Measurements from ENCODE around the gene ZBTB42.
"Not testable (repeated sequence)": the region's sequence is repeated elsewhere in the genome, so short reads cannot be mapped to it uniquely, and the experiment has no call there.

ZBTB42 gene

DNA sequence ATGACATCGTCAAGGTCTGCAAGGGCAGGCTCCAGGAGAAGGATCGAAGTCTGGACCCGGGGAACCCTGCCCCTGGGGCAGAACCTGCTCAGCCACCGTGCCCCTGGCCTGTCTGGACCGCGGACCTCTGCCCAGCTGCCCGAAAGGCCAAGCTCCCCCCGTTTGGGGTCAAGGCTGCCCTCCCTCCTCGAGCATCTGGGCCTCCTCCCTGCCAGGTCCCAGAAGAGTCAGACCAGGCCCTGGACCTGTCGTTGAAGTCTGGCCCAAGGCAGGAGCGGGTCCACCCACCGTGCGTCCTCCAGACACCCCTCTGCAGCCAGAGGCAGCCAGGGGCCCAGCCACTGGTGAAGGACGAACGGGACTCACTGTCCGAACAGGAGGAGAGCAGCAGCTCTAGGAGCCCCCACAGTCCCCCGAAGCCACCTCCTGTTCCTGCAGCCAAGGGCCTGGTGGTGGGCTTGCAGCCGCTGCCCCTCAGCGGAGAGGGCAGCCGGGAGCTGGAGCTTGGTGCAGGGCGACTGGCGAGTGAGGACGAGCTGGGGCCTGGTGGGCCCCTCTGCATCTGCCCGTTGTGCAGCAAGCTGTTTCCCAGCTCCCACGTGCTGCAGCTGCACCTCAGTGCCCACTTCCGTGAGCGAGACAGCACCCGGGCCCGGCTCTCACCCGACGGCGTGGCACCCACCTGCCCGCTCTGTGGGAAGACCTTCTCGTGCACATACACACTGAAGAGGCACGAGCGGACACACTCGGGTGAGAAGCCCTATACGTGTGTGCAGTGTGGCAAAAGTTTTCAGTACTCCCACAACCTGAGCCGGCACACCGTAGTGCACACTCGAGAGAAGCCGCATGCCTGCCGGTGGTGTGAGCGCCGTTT, 856 bp downstream of the ZBTB42 start:
- DNase-seq = no peak
- in situ Hi-C loops (cut with HindIII; ENCODE audit: low pct_ligation_motif_present, low pct_unique_long_range_greater_than_20kb, low sequenced_read_pairs) = no loop called here

DNA sequence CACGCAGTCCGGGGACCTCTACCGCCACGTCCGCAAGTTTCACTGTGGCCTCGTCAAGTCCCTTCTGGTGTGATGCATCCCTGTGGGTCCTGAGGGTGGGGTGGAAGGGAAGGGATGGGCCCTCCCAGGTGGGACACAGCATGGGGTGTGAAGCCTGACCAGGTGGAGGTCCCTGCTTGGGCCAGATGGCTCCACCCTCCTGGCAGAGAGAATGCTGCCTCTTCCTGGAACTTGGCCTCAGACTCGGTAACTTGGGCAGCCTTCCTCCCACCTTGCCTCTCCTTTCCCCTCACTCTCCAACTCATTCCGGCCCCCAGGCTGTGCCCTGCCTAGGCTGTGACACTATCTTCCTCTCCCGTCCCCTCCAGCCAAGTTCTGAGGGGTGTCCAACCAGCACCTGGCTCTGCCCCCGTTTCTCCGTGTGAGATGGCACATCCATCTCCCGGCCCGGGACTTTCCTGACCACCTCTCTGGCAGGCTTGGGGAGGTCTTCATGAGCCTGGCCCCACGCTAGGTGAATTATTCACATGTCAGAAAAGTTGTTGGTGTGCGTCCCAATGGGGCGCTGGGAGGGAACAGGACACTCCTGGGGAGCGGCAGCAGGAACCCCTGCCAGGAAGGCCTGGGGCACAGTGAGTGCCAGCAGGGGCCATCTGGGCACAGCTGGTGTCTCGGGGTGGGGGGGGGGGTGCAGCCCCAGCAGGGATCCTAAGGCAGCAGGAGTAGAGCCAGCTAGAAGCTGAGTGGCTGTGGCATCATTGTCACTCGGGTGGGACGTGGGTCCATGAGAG, 1.7 kb downstream of the ZBTB42 start:
- in situ Hi-C loops (cut with HindIII; ENCODE audit: low pct_ligation_motif_present, low pct_unique_long_range_greater_than_20kb, low sequenced_read_pairs) = no loop called here
- DNase-seq = no peak

DNA sequence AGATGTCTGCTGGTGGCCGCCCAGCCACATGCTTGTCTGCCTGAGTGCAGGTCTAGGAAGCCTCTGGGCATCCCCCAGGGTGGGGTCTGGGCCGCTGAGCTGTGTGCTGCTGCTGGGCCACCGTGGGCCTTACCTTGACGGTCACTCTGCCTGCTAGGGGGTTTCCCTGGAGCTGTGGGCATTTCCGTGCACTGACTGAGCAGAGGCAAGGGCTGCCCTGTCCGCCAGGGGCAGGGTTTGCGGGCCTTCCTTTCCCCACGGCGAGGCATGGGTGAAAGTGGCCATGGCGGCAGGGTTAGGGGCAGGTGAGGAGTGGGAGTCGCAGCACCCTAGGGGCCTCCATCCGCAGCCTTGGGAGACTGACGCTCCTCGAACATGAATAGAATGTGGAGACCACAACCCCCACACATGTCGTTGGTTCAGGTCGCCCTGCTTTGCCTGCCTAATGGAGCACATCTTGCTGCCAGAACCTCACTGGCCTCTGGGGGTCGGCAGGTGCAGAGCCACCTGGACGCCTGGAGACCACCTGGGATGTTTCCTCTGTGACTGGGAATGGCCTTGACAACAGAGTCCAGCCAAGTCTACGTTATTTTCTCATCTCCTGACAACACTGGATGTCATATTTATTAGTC, 2.5 kb downstream of the ZBTB42 start:
- in situ Hi-C loops (cut with HindIII; ENCODE audit: low pct_ligation_motif_present, low pct_unique_long_range_greater_than_20kb, low sequenced_read_pairs) = no loop called here

DNA sequence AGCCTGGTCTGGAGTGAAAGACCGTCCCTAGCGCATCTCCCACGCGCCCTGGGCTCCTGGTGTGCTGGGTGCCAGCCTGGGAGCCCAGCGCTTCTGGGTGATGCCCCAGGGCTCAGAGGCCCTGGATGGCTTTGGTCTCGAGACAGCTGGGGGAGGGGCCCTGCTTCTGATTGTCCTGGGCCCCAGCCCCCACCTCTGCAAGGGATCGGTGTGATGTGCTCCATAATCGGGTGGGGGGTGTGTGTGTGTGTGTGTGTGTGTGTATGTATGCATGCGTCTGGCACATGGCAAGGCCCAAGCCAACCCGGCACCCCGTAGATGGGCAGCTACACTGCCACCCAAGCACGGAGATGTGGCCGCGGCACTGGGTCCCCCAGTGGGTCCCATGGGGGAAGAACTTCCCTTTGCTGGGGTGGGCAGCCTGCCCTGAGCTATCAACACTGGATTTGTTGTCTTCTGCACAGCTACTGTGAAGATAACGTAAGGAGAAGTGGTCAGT, 3.1 kb downstream of the ZBTB42 start:
- no peak for DNase-seq
- in situ Hi-C loops (cut with HindIII; ENCODE audit: low pct_ligation_motif_present, low pct_unique_long_range_greater_than_20kb, low sequenced_read_pairs) = no loop called here

More for the DNA sequence above, 2.5 kb downstream of the ZBTB42 start:
- DNase-seq = no peak

DNA sequence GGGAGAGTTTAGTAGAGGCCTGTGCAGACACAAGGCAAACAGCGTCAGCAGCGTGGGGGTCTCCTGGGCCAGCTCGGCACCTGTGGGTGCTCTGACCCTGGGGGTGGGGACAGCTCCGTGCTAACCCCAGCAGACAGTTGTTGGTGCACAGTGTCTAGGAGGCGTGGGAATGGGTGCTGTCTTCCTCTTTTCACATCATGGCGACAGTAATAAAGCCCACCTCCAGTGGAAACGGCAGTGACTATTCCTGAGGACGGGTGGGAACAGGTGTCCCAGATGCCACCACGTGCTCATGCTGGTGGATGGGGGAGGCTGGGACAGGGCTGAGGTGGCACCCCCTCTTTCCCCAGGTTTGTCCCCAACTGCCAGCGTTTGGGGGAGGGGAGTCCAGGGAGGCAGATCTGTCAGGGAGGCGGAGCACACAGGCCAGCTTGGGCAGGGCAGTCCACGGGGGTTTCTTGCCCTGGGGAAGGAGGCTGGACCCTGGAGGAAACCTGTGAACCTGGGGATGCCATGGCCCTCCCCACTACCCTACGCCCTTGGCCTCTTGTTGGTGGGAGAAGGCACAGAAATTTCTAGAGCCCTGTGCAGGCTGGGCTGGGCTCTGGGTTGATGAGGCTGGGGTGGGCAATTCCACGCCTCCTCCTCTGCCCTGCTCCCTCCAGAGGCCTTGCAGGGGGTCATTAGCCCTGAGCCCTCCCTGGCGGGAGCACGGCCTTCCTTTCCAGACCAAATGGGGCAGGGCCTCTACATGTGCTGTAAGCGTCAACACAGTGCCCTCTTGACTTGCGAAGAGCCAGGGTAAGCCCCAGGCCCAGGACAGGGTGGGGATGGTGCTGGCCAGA, 3.8 kb downstream of the ZBTB42 start:
- in situ Hi-C loops (cut with HindIII; ENCODE audit: low pct_ligation_motif_present, low pct_unique_long_range_greater_than_20kb, low sequenced_read_pairs) = no loop called here
- DNase-seq = no peak

DNA sequence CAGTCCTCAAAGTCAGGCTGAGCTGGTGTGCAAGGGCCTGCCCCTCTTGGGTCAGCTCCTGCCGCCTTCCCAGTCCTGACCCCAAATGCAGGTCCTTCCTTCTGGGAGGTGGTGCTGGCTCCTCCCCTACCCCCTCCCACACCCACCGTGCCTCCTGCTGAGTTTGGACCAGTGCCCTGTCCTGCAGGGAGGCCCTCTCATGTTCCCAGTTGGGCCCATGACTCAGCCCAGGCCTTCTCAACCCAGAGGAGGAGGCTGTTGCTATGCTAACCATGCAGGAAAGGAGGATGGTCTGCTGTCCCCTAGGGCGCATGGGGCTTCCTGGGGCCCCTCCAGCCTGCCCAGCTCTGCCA, 4.4 kb downstream of the ZBTB42 start:
- peak; percentile 72 for DNase-seq
- in situ Hi-C loops (cut with HindIII; ENCODE audit: low pct_ligation_motif_present, low pct_unique_long_range_greater_than_20kb, low sequenced_read_pairs) = no loop called here

DNA sequence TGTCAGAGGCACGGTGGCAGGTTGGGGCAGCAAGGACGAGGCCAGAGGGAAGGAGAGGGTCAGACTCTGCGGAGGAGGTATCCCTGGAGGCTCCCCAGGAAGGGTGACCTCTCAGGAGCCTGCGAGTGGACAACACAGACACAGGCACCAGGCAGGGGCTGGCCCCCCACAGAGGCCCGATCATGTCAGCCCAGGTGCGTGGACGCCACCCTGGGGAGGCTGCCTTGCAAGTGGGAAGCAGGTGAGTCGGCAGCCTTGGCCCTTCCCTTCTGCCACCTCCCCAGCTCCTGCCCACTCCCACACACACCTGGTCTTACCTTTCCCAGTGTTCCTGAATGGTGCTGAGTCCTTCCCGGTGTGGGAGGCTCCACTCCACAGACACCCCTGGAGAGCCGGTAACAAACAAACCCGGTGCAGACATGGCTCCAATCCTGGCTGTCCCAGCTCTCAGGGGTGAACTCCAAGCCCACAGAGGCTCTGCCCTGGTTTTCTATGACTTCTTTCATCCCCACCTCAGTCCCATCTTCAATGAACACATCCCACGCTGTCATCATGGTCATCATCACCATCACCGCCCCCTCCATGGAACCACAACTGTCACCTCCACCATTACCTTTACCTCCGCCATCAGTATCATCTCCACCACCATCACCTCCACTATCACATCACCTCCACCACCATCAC, 5.2 kb downstream of the ZBTB42 start:
- in situ Hi-C loops (cut with HindIII; ENCODE audit: low pct_ligation_motif_present, low pct_unique_long_range_greater_than_20kb, low sequenced_read_pairs) = no loop called here

DNA sequence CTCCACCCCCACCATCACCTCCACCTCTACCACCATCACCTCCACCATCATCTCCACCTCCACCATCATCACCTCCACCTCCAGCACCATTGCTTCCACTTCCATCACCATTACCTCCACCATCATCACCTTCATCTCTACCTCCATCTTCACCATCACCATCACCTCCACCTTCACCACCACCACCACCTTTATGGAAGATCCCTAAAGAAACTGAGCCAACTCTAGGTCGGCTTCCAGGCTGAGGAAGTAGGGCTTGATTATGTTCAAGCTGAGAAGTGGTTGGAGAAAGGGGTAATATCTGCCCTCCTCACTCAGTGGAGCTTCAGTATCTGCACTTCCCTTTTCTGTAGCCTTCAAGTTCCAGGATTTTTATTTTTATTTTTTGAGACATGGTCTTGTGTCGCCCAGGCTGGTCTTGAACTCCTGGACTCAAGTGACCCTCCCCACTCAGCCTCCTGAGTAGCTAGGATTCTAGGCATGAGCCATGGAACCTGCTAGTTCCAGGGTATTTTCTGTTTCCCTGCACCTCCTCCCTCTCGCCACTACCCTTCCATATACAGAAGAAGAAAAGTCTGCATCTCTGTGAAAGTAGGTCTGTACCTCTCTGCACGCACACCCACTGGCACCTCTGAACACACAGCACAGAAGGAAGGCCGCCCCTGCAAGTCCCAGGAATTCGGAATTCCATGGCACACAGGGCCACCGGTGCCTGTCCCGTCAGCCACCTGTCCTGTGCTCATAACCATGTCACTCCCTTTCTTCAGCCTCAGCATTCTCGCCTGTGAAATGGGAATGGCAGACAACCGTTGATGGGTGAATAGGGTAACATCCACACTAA, 5.9 kb downstream of the ZBTB42 start:
- no peak for DNase-seq
- in situ Hi-C loops (cut with HindIII; ENCODE audit: low pct_ligation_motif_present, low pct_unique_long_range_greater_than_20kb, low sequenced_read_pairs) = no loop called here

More for the DNA sequence above, 5.2 kb downstream of the ZBTB42 start:
- no peak for DNase-seq

DNA sequence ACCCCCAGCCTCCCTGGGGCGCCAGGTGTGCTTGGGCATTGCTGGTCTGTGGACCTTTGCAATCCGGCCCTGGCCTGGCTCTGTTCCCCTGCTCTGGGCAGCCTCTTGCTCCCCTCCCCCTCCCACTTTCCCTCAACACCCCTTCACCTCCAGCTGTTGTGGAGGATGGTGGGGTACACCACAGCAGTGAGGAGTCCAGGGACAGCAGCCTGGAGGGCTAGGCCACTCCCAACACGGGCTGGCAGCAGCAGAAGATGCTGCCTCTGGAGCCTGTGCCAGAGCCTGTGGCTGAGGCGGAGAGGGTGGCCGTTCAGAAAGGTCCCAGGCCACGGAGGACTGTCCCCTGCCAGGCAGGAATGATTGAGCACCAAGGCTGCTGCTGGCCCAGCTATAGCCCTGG, 7.6 kb downstream of the ZBTB42 start:
- in situ Hi-C loops (cut with HindIII; ENCODE audit: low pct_ligation_motif_present, low pct_unique_long_range_greater_than_20kb, low sequenced_read_pairs) = no loop called here
- no peak for DNase-seq

DNA sequence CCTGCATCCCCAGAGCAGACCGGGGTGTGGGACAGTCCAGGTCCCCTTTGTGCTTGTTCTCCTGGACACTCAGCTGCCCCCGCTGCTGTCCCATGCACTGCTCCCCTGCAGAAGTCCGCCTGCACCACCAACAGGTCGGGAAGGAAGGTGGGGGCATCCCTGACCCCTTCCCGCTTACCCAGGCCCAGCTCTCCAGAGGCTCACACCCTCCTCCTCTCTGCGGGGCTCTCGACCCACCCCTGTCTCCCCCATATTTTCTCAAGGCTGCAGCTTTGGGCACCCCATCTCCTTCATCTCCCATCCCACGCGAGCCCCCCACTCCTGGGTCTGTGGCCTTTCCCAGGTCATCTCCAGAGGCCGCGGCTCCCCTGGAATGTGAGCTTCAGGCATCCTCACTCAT, 9.4 kb downstream of the ZBTB42 start:
- in situ Hi-C loops (cut with HindIII; ENCODE audit: low pct_ligation_motif_present, low pct_unique_long_range_greater_than_20kb, low sequenced_read_pairs) = no loop called here
- DNase-seq = no peak

DNA sequence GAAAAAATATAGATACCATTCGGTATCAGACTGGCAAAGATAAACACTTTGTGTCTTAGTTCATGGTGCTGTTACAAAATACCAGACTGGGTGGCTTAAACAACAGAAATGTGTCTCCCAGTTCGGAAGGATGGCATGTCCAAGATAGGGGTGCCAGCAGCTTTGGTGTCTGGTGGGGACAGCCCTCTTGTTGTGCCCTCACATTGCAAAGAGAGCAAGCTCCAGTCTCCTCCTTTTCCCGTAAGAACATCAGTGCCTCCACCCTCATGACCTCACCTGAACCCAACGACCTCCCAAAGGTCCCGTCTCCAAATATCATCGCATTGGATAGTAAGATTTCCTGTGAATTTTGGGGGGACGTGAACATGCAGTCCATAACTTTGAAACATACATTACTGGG, 12.4 kb downstream of the ZBTB42 start:
- in situ Hi-C loops (cut with HindIII; ENCODE audit: low pct_ligation_motif_present, low pct_unique_long_range_greater_than_20kb, low sequenced_read_pairs) = no loop called here

DNA sequence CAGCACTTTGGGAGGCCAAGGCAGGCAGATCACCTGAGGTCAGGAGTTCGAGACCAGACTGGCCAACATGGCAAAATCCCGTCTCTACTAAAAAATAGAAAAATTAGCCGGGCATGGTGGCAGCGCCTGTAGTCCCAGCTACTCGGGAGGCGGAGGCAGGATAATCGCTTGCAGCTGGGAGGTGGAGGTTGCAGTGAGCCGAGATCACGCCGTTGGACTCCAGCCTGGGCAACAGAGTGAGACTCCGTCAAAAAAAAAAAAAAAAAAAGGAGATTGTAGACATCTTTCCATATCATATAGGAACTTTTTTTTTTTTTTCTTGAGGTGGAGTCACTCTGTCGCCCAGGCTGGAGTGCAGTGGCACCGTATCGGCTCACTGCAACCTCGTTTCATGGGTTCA, 13.8 kb downstream of the ZBTB42 start:
- DNase-seq; in situ Hi-C loops (cut with HindIII; ENCODE audit: low pct_ligation_motif_present, low pct_unique_long_range_greater_than_20kb, low sequenced_read_pairs): not testable (repeated sequence)

More for the DNA sequence above, 12.4 kb downstream of the ZBTB42 start:
- DNase-seq = no peak

DNA sequence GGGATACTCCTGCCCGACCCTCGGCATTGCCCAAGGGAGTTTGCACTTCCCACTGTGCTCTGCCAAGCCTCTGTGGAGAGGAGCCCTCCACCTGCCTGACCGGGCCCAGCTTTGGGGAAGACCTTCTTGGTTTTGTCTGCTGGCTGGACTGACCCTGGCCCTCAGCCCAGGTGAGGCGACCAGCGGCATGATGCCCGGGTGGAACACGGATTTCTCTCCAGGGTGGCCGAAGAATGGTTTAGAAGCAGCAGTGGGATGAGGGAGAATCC, 15.6 kb downstream of the ZBTB42 start:
- in situ Hi-C loops (cut with HindIII; ENCODE audit: low pct_ligation_motif_present, low pct_unique_long_range_greater_than_20kb, low sequenced_read_pairs) = no loop called here
- DNase-seq = no peak

DNA sequence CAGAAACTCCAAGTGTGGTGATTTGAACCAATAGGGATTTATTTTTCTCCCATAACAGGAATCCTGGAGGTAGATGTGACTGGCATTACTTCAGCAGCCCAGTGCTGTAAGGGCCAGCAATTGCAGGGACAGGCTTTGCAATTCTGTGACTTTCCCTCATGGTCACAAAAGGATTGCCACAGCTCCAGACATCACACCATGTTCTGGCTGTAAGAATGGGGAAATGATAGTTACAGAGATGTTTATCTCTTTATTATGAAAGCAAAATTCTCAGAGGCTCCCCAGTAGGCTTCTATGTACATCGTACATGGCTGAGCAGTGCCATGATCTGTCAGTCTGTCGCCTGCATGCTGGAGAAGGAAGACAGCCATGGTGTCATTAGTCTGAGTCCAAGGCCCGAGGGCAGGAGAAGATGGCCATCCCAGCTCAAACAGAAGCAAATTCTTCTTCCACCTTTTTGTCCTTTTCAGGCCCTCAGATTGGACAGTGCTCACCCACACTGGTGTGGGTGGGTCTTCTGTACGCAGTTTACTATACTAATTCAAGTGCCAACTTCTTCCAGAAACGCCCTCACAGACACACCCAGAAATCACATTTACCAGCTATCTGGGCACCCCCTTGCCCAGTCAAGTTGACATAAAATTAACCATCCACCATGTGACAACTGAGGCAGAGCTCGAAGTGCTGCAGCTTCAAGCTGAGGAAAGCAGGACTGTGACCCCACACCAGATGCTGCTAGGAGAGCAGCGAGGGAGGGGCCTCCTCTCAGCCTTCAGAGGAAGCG, 17.2 kb downstream of the ZBTB42 start:
- in situ Hi-C loops (cut with HindIII; ENCODE audit: low pct_ligation_motif_present, low pct_unique_long_range_greater_than_20kb, low sequenced_read_pairs) = no loop called here
- DNase-seq = no peak

DNA sequence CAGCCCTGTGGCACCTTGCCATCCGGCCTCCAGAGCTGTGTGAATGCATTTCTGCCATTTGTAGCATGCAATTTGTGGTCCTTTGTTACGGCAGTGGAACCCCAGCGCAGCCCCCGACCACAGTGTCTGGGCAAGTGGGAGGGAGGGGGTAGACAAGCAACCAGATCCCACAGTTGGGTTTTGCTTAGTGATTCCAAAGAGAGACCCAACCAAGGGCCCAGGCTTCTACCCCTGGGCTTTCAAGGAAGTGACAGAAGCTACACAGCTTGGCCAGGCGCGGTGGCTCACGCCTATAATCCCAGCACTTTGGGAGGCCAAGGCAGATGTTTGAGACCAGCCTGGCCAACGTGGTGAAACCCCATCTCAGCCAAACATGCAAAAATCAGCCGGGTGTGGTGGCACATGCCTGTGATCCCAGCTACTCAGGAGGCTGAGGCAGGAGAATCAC, 17.8 kb downstream of the ZBTB42 start:
- DNase-seq = no peak
- in situ Hi-C loops (cut with HindIII; ENCODE audit: low pct_ligation_motif_present, low pct_unique_long_range_greater_than_20kb, low sequenced_read_pairs) = no loop called here

DNA sequence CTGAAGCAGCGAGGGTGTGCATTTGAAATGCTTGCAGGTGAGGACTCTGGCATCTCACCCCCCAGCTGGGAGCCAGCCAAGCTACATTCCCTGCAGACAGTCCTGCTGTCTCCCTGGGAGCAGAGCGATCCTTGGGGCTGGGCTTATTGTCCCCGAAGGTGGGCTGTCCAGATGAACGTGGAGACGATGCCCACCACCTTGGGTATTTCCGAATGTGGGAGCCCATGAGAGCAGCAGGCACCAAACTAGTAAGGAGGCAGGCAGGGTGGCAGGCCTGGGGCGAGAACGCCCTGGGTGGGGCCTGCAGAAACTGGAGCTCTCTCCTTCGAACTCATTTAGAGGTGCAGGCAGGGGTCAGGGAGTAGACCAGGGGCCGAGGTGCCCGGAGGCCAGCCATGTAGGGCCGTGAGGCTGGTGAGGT, 18.5 kb downstream of the ZBTB42 start:
- in situ Hi-C loops (cut with HindIII; ENCODE audit: low pct_ligation_motif_present, low pct_unique_long_range_greater_than_20kb, low sequenced_read_pairs) = no loop called here

More for the DNA sequence above, 18.5 kb downstream of the ZBTB42 start:
- DNase-seq = no peak
